ENCODE data around the gene CDC42BPA. TPM values are rescaled to one million over a fixed set of nuclear protein-coding genes. Genes with fewer than 3 reads are reported as not detected.

Gene CDC42BPA
- polyA plus RNA-seq, 2 of the 4 experiments (the other 2 are of a cell fraction), result 11.4 to 28.4 TPM

DNA sequence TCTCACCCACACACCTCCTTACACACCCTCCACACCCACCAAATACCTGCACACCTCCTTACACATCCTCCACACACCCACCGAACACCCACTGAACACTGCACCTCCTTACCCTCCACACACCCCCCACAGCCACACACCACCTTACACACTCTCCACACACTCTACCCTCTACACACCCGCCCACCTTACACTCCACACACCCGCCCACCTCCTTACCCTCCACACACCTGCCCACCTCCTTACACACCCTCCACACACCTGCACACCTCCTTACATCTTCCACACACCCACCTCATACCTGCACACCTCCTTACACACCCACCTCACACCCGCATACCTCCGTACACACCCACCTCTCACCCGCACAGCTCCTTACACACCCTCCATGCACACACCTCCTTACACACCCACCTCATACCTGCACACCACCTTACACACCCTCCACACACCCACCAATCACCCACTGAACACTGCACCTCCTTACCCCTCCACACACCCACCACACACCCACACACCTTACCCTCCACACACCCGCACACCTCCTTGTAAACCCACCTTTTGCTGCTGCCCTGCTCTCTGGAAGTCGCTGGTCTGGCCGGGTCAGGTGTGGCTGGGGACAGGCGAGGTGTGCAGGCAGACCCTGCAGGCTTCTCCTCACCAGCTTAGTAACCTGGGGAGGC, 339.7 kb downstream of the CDC42BPA start:
- ChIA-PET CTCF (no interaction called here), POLR2A (no interaction called here)
- no peak overlapping the region for H3K4me3 ChIP-seq
- WGBS (ENCODE audit: missing lambda C conversion rate), result 95% methylated on average over 10 of the region's 10 CpGs
- DNase-seq (ENCODE audit: low read depth in 1 of 2, low spot score in 1 of 2) (no peak), ATAC-seq (no peak), FAIRE-seq (no peak)
- H3K4me1 ChIP-seq, result peaks cover 3% of the 10 kb centered on the region; the same call in 1 of the 3 replicates
- no peak for TF ChIP-seq CBX2 (IDR thresholded peaks at IDR 0.05; ENCODE audit: borderline replicate concordance, low read depth)
- no peaks in the 10 kb centered on the region for H3K9me3 ChIP-seq
- no peak overlapping the region for H3K4me2 ChIP-seq
- H3K27ac ChIP-seq, result no peak overlapping the region

DNA sequence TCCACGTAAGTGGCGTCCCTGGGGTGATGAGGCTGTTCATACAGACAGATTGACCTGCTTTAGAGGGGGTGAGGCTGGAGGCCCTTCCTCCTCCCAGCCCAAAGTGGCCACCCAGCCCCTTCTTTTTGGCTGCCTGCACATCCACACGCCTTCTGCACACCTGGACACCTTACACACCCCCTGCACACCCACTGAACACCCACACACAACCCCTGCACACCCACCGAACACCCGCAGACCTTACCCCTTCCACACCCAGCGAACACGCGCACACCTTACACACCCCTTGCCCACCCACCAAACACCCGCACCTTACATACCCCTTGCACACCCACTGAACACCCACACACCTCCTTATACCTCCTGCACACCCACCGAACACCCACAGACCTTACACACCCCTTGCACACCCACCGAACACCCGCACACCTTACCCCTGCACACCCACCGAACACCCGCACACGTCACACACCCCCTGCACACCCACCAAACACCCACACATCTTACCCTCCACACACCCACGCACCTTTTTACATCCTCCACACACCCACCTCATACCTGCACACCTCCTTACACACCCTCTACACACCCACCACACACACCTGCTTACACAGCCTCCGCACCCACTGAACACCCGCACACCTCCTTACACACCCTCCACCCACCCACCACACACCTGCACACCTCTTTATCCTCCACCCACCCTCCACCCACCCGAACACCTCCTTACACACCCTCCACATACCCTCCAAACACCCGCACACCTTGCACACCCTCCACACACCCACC, 340.5 kb downstream of the CDC42BPA start:
- FAIRE-seq, result no peak
- ATAC-seq, result no peak

DNA sequence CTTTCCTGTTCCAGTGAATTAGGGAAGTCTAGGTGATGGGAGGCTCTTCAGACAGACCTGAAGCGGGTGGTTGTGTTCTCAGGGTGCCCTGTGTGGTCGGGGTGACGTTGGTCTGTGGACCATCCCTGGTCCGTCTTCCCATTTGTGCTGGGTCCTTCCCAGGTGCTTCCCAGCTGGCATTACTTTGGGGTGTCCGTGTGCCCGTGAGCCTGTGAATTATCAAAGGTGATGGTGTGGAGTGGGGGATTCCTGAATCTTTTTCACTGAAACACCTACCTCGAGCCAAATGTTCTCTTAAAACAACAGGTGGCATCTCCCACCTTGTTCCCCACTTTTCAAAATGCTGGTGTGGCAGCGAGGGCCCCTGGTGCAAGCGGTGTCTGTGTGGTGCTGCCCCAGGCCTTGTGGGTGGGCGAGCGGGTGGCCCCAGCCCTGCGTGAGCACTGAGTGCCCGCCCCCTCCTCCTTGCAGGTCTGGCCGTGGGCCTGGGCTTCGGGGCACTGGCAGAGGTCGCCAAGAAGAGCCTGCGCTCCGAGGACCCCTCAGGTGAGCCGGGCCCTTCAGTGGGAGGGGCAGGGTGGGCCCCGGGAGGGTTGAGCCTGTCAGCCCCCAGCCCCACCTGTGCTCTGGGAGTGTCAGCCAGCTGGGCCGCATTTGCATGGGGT, 341.2 kb downstream of the CDC42BPA start:
- TF ChIP-seq CBX2 (IDR thresholded peaks at IDR 0.05; ENCODE audit: borderline replicate concordance, low read depth), result no peak
- TF ChIP-seq, protein P1, sequence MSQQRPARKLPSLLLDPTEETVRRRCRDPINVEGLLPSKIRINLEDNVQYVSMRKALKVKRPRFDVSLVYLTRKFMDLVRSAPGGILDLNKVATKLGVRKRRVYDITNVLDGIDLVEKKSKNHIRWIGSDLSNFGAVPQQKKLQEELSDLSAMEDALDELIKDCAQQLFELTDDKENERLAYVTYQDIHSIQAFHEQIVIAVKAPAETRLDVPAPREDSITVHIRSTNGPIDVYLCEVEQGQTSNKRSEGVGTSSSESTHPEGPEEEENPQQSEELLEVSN (IDR thresholded peaks at IDR 0.05; ENCODE audit: borderline replicate concordance, low read depth), result no peak
- TF ChIP-seq POLR2AphosphoS2 (conservative IDR thresholded peaks at IDR 0.05; ENCODE audit: low read length), result no peak
- TF ChIP-seq, protein P2, sequence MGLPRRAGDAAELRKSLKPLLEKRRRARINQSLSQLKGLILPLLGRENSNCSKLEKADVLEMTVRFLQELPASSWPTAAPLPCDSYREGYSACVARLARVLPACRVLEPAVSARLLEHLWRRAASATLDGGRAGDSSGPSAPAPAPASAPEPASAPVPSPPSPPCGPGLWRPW (IDR thresholded peaks at IDR 0.05), result no peak
- no peak for TF ChIP-seq PHF8 (IDR thresholded peaks at IDR 0.05; ENCODE audit: borderline replicate concordance, low read depth)
- no peak for TF ChIP-seq FOXS1 (CRISPR knock-in tag; IDR thresholded peaks at IDR 0.05)
- no peak for TF ChIP-seq NPAS2 (CRISPR knock-in tag; IDR thresholded peaks at IDR 0.05; ENCODE audit: borderline replicate concordance)
- no peak for TF ChIP-seq KDM5A (IDR thresholded peaks at IDR 0.05)
- no peak for TF ChIP-seq ESRRA (IDR thresholded peaks at IDR 0.05; ENCODE audit: borderline replicate concordance, low read length)
- TF ChIP-seq MAFK (IDR thresholded peaks at IDR 0.05; ENCODE audit: partially characterized antibody), result no peak
- TF ChIP-seq, protein P3, sequence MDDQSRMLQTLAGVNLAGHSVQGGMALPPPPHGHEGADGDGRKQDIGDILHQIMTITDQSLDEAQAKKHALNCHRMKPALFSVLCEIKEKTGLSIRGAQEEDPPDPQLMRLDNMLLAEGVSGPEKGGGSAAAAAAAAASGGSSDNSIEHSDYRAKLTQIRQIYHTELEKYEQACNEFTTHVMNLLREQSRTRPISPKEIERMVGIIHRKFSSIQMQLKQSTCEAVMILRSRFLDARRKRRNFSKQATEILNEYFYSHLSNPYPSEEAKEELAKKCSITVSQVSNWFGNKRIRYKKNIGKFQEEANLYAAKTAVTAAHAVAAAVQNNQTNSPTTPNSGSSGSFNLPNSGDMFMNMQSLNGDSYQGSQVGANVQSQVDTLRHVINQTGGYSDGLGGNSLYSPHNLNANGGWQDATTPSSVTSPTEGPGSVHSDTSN (IDR thresholded peaks at IDR 0.05), result no peak
- TF ChIP-seq NFE2L2 (conservative IDR thresholded peaks at IDR 0.05; ENCODE audit: low read length), result no peak
- no peak for TF ChIP-seq FOSL2 (IDR thresholded peaks at IDR 0.05)
- no peak for TF ChIP-seq FOSL2 (CRISPR knock-in tag; IDR thresholded peaks at IDR 0.05)
- no peak for TF ChIP-seq EHF (CRISPR knock-in tag; IDR thresholded peaks at IDR 0.05)
- no peak for TF ChIP-seq TP53 (CRISPR knock-in tag; IDR thresholded peaks at IDR 0.05)
- TF ChIP-seq RCOR1 (IDR thresholded peaks at IDR 0.05; ENCODE audit: low read depth, low read length), result no peak
- WGBS (ENCODE audit: missing lambda C conversion rate), result 84% methylated on average over 10 of the region's 21 CpGs
- DNase-seq (ENCODE audit: low read depth in 1 of 2, low spot score in 1 of 2) (no peak), FAIRE-seq (no peak), ATAC-seq (no peak)
- no peak overlapping the region for H3K27ac ChIP-seq
- CTCF ChIA-PET, result no interaction called here
- peaks cover 3% of the 10 kb centered on the region; the same call in 1 of the 3 replicates for H3K4me1 ChIP-seq
- no peak overlapping the region for H3K4me3 ChIP-seq
- POLR2A ChIA-PET, result no interaction called here
- no peak overlapping the region for H3K4me2 ChIP-seq
- H3K9me3 ChIP-seq, result peaks cover under 1% of the 10 kb centered on the region; the same call in 1 of the 3 replicates

More for the DNA sequence above, 340.5 kb downstream of the CDC42BPA start:
- DNase-seq (ENCODE audit: low read depth in 1 of 2, low spot score in 1 of 2), result no peak
- whole genome bisulfite sequencing (ENCODE audit: missing lambda C conversion rate), result 90% methylated on average over 19 of the region's 20 CpGs
- peaks cover 3% of the 10 kb centered on the region; the same call in 1 of the 3 replicates for H3K4me1 ChIP-seq
- H3K9me3 ChIP-seq, result no peaks in the 10 kb centered on the region
- no peak overlapping the region for H3K4me2 ChIP-seq
- no peak overlapping the region for H3K27ac ChIP-seq
- POLR2A ChIA-PET, result no interaction called here
- no peak overlapping the region for H3K4me3 ChIP-seq
- TF ChIP-seq, protein P1 (IDR thresholded peaks at IDR 0.05; ENCODE audit: borderline replicate concordance, low read depth), result no peak
- TF ChIP-seq BHLHE40 (IDR thresholded peaks at IDR 0.05; ENCODE audit: low read depth, low read length), result no peak
- no peak for TF ChIP-seq HDAC2 (IDR thresholded peaks at IDR 0.05)
- TF ChIP-seq JUNB (IDR thresholded peaks at IDR 0.05), result no peak
- no peak for TF ChIP-seq HOXA7 (CRISPR knock-in tag; IDR thresholded peaks at IDR 0.05)
- no peak for TF ChIP-seq TP53 (CRISPR knock-in tag; IDR thresholded peaks at IDR 0.05)
- TF ChIP-seq, protein P4, sequence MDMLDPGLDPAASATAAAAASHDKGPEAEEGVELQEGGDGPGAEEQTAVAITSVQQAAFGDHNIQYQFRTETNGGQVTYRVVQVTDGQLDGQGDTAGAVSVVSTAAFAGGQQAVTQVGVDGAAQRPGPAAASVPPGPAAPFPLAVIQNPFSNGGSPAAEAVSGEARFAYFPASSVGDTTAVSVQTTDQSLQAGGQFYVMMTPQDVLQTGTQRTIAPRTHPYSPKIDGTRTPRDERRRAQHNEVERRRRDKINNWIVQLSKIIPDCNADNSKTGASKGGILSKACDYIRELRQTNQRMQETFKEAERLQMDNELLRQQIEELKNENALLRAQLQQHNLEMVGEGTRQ (IDR thresholded peaks at IDR 0.05), result no peak
- CTCF ChIA-PET, result no interaction called here
